DMS 273 (cell line): ENCODE measurements around the gene LOXL3.

Source experiments
- DNase-seq: peaks from one replicate; lab custom pipeline; 2025; ENCODE audit not compliant: unreplicated experiment; lab: John Stamatoyannopoulos, UW

The LOXL3 gene, protein sequence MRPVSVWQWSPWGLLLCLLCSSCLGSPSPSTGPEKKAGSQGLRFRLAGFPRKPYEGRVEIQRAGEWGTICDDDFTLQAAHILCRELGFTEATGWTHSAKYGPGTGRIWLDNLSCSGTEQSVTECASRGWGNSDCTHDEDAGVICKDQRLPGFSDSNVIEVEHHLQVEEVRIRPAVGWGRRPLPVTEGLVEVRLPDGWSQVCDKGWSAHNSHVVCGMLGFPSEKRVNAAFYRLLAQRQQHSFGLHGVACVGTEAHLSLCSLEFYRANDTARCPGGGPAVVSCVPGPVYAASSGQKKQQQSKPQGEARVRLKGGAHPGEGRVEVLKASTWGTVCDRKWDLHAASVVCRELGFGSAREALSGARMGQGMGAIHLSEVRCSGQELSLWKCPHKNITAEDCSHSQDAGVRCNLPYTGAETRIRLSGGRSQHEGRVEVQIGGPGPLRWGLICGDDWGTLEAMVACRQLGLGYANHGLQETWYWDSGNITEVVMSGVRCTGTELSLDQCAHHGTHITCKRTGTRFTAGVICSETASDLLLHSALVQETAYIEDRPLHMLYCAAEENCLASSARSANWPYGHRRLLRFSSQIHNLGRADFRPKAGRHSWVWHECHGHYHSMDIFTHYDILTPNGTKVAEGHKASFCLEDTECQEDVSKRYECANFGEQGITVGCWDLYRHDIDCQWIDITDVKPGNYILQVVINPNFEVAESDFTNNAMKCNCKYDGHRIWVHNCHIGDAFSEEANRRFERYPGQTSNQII

DNA sequence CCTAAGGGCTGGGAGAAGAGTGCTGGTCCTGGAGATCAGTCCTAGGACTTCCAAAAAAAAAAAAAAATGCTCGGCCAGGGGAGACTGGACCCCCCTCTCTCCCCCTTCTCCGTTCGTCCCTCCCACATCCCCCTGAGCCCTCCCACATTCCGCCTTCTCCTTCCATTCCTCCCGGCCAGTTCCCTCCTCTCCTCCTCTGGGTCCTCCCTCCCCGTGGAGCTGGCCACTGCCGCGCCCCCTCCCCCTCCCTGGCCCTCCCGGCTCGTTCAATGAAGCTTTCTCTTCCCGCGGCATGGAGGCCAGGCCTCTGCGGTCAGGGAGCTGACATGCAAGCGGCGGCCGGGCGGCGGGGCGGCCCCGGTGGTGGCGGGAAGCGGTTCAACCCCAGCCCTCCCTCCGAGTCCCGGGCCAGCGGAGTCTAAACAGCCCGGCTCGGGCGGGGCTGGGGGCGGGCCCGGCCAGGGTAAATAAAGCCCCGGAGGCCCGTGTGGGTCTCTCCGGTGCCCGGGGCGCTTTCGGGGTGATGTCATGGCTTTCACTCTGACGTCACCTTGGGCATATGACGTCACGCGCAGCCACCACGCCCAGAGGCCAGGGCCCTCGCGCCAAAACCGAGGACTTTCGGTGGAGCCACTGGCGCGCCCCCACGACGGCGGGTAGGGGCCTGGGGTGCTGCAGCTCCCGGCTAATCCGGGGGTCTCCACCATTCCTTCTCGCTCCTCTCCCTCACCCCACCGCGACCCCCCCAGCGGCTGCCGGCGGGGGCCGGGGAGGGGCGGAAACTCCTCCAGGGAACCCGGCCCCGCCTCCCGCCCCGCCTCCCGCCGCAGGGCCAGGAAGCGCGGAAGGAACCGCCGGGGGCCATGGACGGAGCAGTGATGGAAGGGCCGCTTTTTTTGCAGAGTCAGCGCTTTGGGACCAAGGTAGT is at the start of gene LOXL3, which contains the start of gene DOK1:
TSS of gene LOXL3 (minus strand) at position 51 of the 928 bp plus-strand sequence. CDS start 1,308 bp downstream, outside the sequence.
TSS of gene DOK1 (plus strand) at position 829 of the 928 bp plus-strand sequence. CDS start at position 864, 35 bp downstream.
- DNase-seq = peak; percentile 86

DNA sequence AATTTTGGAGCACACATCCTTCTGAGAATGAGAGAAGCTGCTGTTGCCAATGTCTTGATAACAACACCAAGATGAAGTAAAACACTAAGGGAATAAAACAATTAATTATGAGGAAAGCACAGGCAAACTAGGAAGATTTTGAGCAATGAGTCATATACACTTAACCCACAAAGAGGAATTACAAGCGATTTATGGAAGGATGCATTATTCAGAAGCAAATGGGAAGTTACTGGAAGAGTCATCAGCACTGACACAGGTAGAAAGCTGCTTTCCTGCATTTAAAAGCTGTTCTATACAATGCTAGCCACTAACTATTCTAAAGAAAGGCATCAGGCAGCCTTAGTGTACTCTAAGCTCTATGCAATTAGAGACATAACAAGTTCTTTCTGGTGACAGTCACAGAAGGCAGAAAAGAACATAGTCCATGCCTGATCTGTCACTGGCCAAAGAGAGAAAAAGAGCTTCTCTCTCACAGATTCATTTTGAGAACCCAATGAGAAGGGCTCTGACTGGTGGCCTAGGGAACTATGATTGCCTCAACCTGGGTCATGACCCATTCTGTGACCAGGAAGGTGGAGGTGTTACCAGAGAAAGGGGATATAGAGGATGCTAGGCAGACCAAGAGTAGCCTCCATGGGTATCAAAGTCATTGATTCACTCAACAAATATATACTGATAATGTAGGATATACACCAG is 49.0 kb upstream of the LOXL3 start:
- no peak for DNase-seq

DNA sequence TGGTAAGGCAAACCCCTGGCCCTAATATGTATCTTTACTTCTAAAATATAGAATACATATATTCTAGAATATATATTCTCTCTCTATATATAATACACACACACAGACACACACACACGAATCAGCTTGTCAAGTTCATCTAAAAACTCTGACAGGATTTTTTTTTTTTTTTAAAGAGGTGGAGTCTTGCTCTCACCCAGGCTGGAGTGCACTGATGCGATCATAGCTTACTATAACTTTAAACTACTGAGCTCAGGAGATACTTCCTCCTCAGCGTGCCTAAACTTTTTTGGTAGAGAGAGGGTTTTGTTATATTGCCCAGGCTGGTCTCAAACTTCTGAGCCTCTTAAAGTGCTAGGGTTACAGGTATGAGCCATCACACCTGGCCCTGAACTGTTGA is 45.9 kb upstream of the LOXL3 start:
- no peak for DNase-seq

DNA sequence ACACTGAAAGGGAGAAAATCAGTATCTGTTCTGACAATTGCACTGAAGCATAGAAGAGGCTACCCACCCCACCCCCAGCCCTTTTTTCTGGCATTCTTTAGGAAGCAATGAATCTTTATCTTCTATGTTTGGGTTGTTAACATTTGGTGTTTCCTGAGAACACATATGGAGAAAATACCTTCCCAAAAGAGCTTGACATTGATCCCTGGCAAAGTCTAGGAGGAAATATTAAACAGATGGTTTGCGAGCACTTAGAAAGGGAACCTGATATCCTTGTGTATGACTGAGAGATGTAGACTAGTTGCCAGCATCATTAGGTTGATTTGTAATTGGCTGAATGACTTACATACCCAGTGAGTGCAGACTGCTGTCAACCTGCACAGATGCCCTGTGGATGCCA is 43.7 kb upstream of the LOXL3 start:
- DNase-seq = peak; percentile 95

DNA sequence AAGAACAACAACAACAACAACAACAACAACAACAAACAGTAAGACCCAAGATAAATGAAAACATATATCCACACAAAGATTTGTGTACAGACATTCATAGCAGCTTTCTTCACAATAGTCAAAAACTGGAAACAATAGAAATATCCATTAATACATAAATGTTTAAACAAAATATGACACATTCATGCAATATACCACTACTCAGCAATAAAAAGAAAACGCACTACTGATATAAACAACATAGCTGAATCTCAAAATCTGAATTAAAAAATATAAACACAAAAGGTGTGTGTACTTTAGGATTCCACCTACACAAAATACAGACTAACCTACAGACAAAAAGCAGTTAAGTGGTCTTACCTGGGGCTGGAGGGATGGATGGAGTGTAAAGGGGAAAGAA is 42.8 kb upstream of the LOXL3 start:
- no peak for DNase-seq

DNA sequence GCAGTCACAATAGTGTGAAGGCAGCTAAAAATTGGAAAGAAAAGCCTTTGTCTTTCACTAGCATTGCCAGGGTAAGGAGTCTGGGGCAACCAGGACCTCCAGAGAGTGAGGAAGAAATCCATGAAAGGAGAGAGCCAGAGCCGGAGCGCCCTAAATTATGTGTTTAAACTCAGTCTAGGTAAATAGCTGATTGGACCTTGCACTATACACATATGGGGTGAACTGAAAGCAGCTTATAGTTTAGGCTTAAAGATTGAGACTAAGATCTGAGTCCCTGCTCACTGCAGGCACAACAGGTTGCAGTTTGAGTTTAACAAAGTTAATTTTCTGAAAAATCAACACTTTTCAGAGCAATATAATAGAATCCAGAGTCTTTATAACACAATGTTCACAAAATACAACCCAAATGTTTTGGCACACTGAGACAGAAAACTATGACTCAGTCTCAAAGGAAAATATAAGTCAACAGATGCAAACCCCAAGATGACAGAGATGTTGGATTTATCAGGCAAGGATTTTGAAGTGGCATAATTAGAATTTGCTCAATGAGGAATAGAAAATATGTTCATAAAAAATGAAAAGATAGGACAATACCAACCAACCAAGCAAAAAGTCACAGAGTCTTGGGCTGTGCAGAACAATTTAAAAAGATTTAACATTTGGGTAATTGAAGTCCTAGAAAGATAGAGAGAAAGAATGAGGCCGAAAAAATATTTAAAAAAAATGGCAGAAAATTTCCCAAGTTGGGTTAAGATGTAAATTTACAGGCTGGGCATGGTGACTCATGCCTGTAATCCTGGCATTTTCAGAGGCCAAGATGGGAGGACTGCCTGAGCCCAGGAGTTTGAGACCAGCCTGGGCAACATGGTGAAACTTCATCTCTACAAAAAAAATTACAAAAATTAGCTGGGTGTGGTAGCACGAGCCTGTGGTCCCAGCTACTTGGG is 40.4 kb upstream of the LOXL3 start:
- DNase-seq = no peak

DNA sequence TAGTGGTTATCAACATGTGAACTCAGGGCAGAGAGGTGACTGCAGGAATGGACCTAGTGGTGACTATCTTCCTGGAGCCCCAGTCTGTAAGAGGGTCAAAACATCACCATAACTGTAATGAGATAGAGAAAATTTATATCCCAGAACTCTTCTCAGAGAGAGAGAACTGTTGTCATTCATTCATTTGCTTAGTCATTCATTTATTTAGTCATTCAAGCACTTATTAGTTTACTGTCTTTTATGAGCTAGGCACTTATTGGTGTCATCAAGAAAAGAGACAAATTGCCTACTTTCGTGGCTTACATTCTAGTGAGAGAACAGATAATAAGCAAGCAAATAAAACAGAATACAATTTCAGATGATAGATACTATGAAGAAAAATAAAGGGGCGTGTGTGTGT is 34.9 kb upstream of the LOXL3 start:
- DNase-seq = no peak

DNA sequence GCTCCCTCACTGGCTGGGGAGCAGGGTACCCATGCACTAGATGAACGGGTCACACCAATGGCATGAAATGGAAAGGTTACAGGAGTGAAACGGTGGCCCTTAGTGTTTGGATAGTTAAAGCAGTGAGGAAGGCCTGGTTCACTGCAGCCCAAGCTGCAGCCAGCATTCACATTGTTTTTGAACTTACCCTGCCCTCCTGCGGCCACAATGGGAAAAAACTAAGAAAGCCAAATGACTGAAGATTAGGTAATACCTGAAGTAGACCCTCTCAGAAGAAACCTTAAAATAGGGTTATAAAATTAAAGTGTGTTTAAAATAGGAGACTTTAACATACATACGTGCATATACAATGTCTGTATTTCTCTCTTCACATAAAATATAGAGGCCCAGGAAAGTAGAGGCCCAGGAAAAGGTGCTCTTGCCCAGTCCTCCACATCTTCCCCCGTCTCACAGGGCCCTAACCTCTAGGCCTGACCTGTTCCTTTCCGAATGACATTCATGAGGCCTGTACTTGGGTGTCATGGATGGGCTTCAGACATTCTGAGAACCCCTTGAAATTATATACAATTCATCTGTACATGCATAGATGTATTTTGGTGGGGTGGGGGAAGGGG is 34.0 kb upstream of the LOXL3 start:
- peak; percentile 80 for DNase-seq

DNA sequence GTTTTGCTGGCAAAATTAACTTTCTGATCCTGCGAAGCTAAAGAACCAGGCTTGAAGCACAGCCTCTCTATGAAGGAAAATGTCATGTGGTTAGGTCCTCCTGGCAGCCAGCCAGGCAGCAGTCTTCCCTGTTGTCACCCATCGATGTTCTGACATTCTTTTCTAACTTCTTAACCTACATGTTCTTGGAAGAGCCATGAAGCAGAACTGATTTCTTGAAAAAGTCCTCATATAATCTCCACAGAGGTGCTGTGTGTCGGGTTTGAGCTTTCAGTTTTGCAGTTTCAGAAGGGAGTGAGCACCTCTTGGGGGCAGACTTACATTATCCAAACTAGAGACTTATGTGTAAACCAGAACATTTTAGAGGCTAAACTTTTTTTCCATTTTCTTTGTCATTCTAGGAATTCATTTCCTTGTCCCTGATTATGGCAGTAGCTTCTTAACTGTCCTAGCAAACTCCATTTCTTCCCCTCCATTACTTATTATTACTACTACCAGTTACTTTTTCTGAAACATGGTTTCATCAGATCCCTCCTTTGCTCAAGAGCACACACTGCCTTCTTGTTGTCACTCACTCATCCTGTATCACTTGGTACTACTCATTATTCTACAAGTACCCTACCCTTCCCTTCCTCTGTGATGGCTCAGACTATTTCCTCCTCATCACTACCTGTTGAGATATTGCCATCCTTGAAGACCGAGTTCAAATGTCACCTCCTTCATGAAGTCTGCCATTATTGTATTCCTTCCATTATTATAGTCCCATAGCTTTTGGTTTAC is 31.9 kb upstream of the LOXL3 start:
- DNase-seq = no peak

DNA sequence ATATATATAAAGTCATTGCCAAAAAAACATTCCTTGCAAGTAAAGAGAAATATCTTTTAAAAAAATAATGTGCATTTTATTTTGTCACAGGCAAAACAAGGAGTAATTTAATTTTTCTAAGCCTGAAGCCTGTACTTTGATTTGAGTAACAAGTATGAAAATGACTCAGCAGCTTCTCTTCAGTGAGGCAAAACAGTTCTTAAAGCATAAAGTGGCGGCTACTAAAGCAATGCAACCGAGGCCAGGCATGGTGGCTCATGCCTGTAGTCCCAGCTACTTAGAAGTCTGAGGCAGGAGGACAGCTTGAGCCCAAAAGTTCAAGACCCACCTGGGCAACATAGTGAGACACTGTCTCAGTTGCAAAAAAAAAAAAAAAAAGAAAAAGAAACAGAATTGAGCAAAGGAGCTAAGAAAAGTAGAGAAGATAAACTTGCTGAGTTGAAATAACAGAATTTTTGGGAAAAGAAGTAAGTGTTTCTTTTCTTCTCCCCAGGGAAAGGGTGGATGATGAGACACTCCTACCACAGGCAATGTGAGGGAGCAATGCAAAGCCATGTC is 30.4 kb upstream of the LOXL3 start:
- DNase-seq = no peak

DNA sequence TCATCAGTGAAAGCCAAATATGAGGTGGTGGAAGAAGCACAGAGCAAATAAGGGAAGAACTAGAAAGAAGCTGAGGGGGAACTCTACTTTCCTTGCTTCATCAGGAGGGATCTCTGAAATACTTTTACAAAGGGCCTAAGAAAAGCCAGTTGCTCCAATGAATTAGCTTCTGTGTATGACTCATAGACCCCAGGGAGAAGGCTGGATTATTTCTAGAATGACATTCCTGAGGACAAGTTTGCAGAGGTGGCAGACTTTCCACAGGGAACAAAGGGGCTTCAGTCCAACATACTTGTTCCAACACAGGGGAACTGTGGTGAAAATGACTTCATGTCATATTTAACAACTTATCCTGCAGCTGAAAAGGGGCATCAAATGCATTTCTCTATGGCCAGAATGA is 29.8 kb upstream of the LOXL3 start:
- peak; percentile 8 for DNase-seq

DNA sequence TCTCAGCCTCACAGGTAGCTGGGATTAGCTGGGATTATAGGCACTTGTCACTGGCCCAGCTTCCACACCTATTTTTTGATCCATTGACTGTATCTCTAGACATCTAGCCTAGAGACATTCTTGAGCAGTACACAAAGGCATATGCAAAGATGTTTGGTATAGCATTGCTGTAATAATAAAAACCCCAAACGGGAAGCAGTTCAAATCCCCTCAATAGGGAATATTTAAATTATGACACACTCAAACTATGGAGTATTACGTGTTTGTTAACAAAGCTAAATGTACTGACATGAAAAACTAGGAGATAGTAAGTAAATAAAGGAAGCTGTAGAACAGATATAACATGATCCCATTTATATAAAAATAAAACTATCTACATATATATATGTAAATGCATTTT is 28.4 kb upstream of the LOXL3 start:
- no peak for DNase-seq

DNA sequence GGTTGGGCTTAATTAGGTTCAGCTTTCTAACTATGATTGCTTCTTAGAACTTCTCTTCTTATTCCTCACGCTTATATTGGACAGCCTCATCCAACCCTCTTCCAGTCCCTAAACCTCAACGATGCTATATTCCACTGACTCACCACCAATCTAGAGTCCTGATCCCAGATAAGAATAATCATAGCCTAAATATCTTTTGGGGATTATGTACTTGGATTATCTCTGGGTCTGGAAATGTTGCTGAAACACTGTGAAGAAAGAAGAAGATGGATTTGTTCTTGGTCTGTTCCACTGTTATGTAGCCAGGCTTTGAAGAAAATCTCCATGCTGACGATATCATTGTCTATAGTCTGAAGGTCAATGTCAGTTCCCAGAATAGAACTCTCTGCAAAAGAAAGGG is 27.7 kb upstream of the LOXL3 start:
- no peak for DNase-seq

DNA sequence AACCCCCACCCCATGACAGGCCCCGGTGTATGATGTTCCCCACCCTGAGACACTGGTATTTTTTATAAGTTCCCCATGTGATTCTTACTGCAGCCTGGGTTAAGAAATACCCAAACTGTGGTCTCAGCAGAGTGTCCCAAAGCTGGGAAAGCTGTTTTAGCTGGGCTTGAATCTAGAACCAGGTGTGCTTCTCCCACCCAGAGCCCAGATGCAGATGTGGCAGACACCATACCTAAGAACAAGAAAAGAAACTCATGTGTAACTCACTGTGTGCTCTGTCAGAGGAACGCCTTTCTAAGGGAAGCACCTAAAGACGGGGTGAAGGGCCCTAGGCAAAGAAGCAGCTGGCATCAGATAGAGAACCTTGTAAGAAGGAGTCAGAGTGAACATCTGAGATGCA is 24.7 kb upstream of the LOXL3 start:
- DNase-seq = no peak

DNA sequence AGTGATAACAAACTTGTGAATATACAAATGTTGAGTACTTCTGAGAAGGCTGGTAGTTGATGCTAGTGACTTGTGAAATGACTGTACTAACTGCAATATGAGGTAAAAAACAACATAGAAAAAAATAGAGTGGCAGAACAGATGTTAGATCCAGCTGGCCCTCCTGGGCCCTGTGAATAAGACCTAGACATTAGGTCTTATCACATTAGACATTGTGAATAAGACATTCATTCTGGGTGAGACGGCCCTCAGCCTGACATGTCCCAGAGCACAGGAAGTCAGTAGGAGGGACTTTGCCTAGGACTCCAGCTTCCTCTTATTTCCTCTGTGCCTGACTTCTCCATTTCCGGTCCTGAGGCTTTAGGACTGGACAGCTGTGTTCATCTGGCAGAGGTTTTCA is 23.7 kb upstream of the LOXL3 start:
- DNase-seq = peak; percentile 80

DNA sequence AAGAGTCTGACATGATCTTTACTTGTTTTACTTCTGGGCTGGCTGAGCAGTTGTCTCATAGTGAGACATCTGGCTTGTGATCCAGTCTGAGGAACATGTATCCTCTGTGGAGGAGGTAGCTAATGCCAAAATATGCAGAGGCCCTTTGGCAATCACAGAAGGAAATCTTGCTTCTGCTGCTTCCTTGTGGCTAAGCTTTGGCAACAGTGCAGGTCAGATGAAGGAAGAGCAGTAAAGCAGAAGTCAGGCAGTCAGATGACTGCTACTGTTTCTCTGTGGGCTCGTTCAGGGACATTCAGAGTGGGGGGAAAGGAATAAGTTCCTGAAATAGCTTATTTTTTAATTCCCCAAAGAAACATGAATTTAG is 23.1 kb upstream of the LOXL3 start:
- DNase-seq = peak; percentile 62

DNA sequence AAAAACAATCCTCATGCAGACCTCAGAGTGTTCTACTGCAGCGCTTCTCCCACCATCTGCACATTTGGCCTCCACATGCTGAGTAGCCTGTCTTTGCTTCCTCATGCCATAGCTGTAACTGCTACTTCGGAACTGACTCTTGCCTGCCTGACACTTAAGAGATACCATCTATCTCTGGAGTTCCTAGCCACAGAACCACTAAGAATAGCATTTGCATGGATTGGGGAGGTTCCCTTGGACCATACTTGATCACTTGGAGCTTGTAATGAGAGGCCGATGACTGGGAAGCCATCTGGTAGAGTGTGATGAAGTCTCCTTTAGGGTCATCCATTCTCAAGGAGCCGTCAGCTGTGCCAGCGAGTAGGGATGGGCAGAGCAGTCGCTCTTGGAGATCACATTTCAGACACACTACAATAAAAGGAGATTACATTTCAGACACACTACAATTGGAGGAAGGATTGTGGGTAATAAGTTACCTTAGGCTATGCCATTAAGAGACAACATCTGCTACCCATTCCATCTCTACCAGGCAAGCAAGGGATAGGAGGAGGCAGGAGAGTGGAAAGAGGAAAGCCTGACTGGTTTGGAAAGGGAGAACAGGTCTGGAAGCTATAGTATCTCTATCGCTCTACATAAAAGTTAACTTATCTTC is 22.6 kb upstream of the LOXL3 start:
- DNase-seq = peak; percentile 62

DNA sequence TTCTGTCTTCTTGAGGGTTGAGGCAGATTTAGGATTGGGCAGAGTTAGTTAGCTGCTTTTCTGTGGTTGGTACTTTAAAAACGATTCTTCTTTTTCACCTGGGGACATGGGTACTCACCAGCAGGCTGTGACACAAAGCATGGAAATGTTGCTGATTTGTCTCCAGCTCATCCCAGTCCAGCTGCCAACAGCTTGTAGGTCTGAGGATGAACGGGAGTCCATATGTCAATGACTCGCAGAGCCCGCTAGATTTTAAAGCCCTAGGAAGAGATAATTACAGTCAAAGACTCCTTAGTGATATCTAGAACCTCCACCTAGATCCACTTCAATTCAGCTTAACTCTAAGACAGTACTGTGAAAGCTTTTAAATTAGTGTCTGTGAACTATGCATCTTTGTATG is 21.6 kb upstream of the LOXL3 start:
- DNase-seq = peak; percentile 57
